Superior temporal gyrus (tissue), 1 donor: ENCODE measurements around the gene CAPN1.
"Not testable (repeated sequence)": the region's sequence is repeated elsewhere in the genome, so short reads cannot be mapped to it uniquely, and the experiment has no call there.

Experiments
- DNase-seq: peaks from one replicate; pipeline ENCODE4 v3.0.0-alpha.2; 2016; ENCODE audit errors: extremely low spot score

Gene CAPN1

DNA sequence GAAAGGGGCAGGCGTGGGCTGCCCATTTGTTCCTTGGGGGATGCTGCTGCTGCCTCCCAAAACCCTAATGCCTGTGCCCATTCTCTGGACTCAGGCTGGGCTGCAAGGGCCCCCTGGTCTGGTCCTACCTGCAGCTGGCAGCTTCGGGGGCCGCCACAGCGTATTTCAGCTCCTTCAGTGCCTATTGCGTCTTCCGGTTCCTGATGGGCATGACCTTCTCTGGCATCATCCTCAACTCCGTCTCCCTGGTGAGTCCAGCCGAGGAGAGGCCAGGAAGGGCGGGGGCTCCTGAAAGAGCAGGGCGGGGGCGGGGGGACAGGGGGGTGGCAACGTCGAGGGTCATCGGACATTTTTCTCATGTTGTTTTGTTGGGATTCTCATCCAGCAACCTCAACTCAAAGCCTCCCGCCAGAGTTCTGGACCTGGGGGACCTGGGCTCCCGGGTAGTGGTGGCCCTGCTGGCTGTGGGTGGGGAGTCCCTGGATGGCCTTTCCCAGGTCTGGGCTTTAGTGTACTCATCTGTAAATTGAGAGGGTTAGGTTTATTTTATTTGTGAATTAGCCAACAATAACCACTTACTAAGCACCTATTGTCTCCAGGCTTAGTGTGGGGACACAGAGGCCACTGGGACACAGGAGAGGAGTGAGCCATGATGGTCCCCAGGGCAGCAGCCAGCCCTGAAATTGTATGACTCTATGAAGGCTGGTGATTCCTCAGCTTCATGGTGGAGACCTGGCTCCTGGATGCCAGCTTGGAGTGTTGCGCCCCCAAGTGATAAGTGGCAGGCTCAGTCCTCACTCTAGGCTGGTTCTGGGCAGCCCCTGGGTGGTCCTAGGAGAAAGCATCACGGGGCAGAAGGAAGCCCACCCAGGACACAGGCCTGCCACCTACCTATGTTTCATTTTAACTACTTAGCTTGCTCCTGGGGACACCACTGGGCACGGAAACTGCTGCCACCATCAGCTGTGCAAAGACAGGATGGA is 36.0 kb downstream of the CAPN1 start:
- DNase-seq = no peak

DNA sequence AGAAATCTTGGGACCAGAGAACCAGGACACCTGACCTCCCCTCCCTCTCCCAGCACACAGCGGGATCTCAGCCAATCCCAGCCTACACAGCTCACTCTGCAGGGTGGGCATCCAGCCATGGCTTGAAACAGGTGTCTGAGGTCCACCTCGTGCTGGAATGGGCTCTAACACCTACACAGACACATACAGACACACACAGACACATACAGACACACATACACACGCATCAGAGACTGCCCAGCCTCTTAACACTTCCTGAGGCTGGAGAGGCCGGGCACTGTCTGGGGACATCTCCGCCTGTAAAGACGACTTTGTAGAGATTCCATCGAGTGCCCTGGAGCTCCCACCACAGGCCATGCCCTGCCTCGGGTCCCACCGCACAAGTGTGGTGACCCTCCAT is 36.7 kb downstream of the CAPN1 start:
- DNase-seq = no peak

DNA sequence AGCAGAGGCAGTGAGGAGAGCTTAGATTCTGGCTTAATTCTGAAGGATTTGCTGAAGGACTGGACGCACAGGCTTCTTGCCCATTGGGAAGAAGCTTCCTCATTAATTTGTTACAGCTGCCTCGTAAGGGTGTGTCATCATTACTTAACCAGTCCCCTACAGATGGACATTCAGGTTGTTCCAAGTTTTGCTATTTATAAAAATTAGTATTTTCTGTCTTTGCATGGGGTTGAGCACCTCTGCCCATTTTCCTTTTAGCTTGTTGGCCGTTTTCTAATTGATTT is 38.1 kb downstream of the CAPN1 start:
- no peak for DNase-seq

DNA sequence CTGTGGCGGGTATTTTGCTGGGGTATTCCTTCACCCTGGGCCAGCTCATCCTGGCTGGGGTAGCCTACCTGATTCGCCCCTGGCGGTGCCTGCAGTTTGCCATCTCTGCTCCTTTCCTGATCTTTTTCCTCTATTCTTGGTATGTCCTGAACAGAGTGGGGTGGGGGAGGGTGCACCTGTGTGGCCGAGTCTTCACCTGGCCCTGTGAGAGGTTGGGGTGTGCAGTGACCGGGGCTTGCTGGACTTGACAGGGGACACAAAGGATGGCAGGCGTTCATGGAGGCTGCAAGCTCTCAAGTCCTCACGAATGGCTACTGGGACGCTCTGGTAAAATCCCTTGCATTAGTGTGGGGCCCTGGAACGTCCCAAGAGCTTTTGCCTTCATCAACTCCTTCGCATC is 39.3 kb downstream of the CAPN1 start:
- no peak for DNase-seq

DNA sequence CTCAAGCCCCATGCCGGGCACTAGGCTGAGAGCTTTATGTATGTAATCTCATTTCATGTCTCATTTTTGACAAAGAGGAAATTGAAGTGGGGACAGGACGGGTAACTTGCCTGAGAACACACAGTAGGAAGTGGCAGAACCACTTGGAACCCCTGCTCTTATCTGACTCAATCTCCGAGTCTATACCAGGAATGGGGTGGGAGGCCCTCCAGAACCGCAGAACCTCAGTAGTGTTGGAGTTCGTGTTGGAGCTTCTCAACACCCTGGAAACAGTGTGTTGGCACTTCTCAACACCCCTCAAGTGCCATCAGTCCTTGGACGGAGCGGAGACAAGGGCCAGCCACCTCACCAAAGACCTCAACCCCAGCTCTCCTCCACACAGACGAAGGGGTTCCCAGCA is 41.3 kb downstream of the CAPN1 start:
- DNase-seq = no peak

DNA sequence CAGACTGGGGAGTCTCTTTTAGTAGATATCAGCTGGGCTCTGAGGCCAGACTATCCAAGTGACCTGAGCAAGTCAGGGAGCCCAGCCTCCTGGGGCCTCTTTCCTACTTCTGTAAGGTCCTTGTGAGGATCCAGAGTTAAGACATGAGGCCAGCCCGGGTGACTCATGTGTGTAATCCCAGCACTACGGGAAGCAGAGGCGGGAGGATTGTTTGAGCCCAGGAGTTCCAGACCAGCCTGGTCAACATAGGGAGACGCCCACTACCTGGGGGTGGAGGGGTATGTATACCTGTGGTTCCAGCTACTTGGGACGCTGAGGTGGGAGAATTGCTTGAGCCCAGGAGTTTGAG is 43.2 kb downstream of the CAPN1 start:
- no peak for DNase-seq

DNA sequence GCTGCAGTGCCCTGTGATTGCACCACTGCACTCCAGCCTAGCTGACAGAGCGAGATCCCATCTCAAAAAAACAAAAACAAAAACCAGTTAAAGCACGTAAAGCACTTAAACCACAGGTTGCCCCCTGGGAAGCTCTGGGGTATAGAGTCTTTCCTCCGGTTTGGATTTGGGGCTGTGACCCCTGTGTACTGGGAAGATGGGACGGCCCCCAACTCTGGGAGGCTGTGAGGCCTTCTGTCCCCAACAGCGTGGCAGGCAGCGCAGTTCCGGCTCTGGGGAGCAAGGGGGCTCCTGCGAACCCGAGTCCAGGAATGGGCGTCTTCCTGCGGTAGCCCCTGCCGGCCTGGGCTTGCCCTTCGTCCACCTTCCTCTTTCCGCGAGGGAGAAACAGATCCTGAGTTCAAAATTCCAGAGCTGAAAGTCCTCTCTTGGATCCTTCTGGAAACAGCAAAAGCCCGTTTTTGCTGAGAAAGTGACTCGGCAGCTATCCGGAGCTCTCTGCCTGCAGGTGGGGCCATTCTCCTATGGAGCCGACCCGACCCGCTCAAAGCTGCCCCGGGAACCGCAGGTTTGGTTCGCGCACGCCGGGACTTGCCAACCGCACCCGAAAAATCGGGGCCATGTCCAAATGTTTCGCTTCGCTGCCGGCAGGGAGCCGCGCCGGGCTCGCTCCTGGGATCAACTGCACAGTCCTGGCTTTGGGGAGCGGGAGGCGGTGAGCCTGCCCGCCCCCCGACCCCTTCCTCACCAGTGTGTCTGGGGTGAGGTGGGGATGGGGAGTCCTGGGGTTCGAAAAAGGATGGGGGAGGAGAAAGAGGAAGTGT is 43.8 kb downstream of the CAPN1 start:
- DNase-seq = peak; percentile 29

DNA sequence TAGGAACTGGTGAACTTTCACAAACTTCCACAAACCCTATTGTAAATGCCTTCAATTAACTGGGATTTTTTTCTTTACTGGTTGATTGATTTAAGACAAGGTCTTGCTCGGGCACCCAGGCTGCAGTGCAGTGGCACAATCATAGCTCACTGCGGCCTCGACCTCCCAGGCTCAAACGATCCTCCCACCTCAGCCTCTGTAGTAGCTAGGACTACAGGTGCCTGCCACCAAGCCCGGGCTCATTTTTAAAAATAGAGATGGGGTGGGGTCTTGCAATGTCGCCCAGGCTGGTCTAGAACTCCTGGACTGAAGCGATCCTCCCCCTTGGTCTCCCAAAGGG is 44.3 kb downstream of the CAPN1 start:
- no peak for DNase-seq

DNA sequence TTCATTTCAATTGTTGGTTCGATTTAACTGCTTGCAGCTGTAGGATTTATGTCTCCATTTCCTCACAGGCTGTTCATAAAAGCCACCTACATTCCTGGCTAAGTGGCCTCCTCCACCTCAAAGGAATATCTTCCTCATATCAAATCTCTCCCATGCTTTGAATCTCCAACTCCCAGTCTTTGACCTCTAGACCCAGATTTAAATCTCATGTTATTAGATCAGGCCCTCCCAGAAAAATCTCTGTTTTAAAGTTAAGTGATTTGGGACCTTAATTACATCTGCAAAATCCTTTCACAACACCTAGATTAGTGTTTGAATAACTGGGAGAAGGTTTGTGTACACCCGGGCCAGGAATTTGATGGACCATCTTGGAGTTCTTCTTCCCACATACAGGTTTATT is 46.2 kb downstream of the CAPN1 start:
- DNase-seq = no peak

DNA sequence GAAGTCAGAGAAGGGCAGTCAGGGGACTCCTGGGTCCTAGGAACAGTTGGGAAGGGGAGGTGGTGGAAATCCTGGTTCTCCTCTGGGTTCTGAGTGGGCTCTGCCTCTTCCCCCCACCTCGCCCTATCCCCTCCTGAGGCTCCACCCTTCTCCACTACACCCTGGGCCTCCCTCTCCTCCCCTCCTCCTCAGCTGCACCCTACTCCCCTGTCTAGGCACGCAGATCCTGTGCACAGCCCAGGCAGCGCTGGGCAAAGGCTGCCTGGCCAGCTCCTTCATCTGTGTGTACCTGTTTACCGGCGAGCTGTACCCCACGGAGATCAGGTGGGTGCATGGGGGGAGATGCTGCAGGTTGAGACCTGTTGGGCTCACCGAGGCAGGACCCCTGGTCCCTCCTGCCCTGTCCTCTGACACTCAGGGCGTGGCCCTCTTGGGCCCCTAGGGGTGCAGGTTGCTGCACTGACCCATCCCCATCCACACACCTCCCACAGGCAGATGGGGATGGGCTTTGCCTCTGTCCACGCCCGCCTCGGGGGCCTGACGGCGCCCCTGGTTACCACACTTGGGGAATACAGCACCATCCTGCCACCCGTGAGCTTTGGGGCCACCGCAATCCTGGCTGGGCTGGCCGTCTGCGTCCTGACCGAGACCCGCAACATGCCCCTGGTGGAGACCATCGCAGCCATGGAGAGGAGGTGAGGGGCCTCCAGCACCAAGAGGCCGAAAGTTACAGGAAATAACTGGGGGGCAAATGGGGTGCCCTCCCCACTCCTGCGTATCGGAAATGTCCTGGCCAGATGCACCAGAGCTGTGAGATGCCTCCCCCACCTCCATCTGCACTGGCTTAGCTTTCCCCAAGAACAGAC is 54.7 kb downstream of the CAPN1 start:
- DNase-seq = no peak

DNA sequence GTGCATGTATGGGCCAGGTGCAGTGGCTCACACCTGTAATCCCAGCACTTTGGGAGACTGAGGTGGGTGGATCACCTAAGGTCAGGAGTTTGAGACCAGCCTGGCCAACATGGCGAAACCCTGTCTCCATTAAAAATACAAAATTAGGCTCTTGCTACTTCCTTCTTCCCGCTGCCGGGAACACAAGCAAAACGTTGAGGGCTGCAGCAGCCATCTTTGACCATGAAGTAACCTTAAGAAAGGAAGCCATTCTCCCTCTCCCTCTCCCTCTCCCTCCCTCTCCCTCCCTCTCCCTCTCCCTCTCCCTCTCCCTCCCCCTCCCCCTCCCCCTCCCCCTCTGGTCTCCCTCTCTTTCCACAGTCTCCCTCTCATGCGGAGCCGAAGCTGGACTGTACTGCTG is 56.6 kb downstream of the CAPN1 start:
- not testable (repeated sequence) for DNase-seq

DNA sequence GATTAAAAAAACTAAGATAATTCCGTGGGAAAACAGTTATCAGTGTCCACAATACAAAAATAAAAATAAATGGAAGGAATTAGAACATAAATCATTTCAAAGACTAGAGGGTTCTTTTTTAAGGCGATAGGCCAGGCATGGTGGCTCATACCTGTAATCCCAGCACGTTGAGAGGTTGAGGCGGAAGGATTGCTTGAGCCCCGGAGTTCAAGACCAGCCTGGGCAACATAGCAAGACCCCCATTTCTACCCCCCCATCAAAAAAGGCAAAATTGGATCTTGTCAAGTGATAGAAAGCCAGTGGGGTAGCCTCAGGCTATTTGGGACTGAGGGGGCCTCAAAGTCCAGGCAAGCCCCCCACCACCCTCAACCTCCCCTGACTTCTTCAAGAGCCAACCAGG is 59.4 kb downstream of the CAPN1 start:
- DNase-seq = no peak

DNA sequence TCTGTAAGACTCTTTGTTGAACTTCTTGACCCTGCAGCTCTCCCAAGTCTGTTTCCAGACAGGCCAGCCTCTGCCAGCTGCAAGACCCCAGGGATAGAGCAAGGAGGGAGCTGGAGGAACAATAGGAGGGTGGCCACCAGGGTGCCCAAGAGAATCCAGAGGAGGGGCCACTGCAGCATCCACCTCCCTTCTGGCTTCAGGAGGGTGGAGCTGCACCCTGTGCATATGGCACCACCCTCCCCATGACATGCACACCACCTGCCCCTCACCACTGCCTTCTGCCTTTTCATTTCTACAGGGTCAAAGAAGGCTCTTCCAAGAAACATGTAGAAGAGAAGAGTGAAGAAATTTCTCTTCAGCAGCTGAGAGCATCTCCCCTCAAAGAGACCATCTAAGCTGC is 60.0 kb downstream of the CAPN1 start:
- no peak for DNase-seq

DNA sequence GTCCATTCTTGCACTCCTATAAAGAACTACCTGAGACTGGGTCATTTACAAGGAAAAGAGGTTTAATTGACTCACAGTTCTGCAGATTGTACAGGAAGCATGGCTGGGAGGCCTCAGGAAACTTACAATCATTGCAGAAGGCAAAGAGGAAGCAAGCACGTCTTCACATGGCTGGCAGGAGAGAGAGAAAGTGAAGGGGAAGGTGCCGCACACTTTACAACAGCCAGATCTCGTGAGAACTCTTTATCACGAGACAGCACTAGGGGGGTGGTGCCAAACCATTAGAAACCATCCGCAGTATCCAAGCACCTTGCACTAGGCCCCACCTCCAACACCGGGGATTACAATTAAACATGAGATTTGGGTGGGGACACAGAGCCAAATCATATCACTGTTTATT is 60.7 kb downstream of the CAPN1 start:
- DNase-seq = no peak

DNA sequence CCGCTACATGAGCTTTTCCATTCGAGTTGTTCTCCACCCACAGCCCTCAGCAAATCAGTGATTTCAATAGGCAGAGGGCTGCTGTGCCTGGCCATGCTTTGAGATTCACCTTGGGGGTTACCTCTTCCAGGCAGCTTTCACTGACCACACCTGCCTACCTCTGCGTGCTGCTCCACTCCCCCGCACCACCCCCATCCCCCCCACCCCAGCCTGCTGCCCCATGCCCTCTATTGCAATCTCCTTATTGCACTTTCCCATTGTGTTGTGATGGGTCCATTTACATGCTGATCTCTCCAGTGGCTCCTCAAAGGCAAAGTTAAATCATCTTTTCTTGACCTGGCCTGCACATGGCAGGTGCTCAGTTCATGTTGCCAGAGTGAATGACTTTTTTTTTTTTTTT is 62.1 kb downstream of the CAPN1 start:
- no peak for DNase-seq

DNA sequence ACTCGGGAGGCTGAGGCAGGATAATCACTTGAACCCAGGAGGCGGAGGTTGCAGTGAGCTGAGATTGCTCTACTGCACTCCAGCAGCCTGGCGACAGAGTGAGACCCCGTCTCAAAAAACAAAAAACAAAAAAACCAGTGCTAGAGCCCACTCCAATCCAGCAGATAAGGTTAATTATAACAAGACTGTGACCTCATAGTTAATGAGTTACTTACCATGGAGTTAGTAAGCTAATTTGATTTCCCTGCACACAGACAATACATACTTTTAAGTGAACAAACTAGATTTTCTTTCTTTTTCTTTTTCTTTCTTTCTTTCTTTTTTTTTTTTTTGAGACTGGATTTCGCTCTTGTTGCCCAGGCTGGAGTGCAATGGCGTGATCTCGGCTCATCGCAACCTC is 63.3 kb downstream of the CAPN1 start:
- not testable (repeated sequence) for DNase-seq

DNA sequence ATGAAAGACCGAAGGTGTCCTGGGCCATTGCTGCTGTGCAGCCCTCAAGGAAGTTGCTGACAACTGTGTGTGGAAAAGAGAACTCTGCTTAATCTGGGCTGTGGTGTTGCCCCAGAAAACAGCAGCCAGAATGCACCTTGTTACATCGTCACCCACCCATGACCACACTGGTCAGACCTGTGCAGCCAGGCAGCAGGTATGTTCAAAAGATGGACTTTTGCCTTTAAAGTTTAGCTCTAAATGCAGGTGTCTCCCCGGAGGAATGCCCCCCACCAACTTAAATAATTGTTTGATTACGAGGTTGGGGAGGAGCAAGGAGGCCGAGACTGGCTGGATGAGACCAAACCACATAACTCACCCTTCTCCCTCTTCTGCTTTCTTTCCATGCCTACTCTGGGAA is 64.8 kb downstream of the CAPN1 start:
- no peak for DNase-seq

DNA sequence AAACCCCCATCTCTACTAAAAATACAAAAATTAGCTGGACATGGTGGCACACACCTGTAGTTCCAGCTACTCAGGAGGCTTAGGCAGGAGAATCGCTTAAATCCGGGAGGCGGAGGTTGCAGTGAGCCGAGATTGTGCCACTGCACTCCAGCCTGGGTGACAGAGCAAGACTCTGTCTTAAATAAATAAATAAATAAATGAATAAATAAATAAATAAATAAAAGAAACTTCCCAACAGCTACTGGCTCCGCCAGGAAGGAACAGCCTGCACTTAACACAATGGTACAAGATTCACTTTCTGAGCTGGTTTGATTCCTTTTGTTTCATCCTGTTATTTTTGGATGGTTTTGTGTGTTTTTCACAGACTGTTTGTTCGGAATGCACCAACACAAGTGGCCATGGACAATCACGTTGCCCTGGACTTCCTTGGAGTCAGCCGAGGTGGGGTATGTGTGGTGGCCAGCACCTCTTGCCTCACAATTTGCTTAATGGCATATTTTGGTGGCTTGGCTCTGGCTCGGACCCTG is 66.5 kb downstream of the CAPN1 start:
- not testable (repeated sequence) for DNase-seq

DNA sequence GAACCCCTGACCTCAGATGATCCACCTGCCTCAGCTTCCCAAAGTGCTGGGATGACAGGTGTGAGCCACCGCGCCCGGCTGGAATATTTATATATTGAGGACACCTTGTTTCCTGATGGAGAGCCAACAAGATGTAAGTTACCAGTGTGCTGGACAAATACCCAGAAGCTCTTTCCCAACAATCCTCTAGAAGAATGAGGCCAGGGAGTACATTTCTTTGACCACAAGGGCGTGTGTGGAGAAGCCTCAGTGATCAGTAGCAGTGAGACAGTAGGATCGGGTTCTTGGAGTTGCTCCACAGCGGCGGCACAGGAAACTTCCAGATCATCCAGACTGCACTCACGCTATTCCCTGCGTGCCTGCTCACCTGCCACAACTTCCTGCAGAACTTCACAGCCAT is 69.7 kb downstream of the CAPN1 start:
- no peak for DNase-seq

DNA sequence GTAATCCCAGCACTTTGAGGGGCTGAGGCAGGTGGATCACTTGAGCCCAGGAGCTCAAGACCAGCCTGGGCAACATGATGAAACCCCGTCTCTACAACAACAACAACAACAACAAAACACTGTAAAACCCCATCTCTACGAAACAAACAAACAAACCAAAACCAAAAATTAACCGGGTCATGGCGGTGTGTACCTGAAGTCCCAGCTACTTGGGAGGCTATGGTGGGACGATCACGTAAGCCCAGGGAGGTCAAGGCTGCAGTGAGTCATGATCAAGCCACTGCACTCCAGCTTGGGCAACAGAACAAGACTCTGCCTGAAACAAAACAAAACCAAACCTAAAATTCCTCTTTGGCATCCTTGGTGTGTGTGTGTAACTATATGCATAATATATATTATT is 73.0 kb downstream of the CAPN1 start:
- no peak for DNase-seq

DNA sequence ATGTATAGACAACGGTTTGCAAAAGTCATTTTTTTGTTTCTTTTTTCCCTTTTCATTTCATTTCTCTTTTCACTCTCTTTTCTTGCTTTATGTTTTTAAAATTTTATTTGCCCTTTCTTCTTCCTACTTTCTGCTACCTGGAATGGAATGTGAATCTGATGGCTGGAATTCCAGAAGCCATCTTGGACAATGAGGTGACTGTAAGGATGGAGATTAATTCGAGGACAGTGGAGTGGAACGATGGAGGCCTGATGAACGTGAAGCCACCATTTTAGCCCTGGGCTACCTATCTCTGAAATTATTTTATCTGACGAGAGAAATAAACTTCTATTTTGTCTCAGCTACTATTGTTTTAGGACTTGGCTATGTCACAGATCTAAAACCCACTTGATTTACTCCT is 77.3 kb downstream of the CAPN1 start:
- no peak for DNase-seq

DNA sequence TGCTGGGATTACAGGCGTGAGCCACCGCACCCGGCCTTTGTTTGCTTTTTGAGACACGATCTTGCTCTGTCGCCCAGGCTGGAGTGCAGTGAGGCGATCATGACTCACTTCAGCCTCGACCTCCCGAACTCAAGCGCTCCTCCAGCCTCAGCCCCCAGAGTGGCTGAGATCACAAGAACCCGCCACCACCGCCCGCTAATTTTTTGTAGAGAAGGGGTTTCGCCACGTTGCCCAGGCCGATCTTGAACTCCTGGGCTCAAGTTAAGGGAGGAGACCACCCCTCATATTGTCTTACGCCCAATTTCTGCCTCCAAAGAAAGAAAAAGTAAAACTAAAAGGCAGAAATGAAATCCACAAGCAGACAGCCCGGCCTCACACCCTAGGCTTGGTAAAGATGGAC is 78.6 kb downstream of the CAPN1 start:
- no peak for DNase-seq
